GM12801 (cell line): ENCODE measurements around the gene B9D2.

Experiments used
- CTCF ChIP-seq: IDR thresholded peaks from one replicate; pipeline ENCODE4 v1.5.1; 2011; ENCODE audit warnings: control low read depth; ENCODE audit not compliant: insufficient read length; ENCODE audit errors: extremely low read depth

The B9D2 gene

GRCh38 chr19:41328842-41329225 is 35.1 kb downstream of the B9D2 start:
- no peak for TF ChIP-seq CTCF

GRCh38 chr19:41328157-41328841 is 35.6 kb downstream of the B9D2 start:
- TF ChIP-seq CTCF, result no peak

GRCh38 chr19:41327576-41328156 is 36.3 kb downstream of the B9D2 start:
- no peak for TF ChIP-seq CTCF

GRCh38 chr19:41327076-41327575 is 36.8 kb downstream of the B9D2 start:
- no peak for TF ChIP-seq CTCF

GRCh38 chr19:41325947-41326706 is 37.8 kb downstream of the B9D2 start:
- no peak for TF ChIP-seq CTCF

- no peak for TF ChIP-seq CTCF
Observed at GRCh38 chr19:41325640-41325946, 38.4 kb downstream of the B9D2 start.

- TF ChIP-seq CTCF, result no peak
Observed at GRCh38 chr19:41324921-41325639, 38.9 kb downstream of the B9D2 start.
